NCI-H128 (cell line): ENCODE measurements around the gene FASN.
"Not testable (repeated sequence)": the region's sequence is repeated elsewhere in the genome, so short reads cannot be mapped to it uniquely, and the experiment has no call there.

ENCODE experiments used
- DNase-seq: peaks from one replicate; lab custom pipeline; 2025; ENCODE audit not compliant: unreplicated experiment; lab: John Stamatoyannopoulos, UW

Gene FASN

DNA sequence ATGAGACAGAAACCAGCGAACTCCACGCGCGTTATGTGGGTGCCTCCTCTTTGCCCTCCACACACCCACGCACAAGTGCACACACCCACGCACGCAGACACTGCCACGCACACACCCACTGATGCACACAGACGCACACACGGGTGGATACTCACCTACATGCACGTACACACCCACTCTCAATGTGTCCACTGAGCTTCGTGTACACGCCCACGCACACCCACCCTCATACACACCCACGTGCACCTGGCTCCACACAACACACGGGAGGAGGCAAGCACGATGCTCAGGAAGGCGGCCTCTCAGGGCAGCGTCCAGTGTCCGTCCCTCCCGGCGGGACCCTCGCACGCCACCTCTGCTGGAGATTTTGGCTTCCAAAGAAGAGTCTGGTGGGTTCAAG is 50.7 kb downstream of the FASN start:
- no peak for DNase-seq

DNA sequence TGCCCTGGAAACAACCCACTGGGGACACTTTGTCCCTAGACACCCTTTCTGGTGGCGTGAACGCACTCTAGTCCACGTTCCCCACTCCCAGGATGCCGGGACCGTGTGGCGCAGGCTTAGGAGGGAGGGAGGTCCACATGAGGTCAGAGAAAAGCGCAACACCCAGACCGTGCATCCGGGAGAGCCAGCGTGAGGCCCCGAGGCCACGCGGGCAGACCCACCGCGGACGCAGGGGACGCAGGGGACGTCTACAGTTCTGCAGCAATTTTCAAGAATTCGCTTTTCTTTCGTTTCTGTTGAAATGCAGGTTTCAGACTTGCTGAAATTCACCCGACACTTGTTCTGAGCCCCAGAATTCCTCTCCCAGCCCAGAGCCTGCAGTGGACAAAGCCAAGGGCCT is 51.1 kb downstream of the FASN start:
- no peak for DNase-seq

DNA sequence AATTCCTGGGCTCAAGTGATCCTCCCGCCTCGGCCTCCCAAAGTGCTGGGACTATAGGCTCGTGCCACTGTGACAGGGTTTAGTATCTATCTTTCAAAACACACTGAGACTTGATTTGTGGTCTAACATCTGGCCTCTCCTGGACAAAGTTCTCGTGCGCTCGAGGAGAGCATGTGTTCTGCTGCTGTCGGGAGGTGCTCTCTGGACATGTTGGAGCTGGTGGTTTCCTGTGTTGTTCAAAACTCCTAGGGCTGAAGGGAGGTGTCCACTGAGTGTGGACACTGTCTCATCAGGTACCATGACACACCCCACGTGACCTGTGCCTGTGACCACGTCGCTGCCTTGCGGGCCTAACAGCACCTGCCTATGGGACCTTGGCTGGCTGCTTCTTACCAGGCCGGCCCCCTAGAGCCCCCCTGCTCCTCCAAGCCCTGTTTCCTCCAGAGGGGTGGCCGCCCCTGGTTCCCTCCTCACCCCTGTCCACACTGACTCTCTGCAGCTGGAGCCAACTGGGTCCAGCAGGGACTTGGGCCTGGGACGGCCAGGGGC is 52.0 kb downstream of the FASN start:
- DNase-seq: no peak

DNA sequence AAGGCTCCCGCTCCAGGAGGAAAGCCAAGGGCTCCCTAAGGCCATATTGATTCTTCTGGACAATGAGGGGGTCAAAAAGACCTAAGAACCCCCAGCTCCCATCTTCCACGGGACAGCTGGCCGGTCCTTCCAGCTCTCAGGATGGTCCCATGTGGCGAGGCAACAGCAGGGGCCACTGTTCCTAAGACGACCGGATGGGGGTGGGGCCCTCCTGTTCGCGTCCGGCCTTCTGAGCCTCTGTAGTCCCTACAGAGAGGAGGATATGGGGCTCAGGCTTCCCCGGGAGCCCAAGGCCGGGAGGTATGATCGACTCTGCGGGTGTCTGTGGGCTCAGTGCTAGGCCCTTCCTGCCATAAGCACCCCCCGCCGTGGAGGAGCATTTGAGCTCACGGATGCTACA is 54.5 kb downstream of the FASN start:
- DNase-seq: no peak

DNA sequence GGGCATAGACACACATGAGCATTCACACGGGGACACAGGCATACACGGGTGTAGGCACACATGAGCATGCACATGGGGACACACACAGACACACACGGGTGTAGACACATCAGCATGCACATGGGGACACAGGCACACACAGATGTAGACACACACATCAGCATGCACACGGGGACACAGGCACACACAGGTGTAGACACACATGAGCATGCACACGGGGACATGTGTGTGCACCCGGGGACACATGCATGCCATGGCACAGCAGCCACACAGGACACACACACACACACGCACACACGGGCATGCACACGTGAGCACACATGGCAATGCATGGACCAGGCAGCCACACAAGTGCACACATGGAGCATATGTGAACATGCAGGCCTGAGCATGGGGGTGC is 55.4 kb downstream of the FASN start:
- DNase-seq: no peak

DNA sequence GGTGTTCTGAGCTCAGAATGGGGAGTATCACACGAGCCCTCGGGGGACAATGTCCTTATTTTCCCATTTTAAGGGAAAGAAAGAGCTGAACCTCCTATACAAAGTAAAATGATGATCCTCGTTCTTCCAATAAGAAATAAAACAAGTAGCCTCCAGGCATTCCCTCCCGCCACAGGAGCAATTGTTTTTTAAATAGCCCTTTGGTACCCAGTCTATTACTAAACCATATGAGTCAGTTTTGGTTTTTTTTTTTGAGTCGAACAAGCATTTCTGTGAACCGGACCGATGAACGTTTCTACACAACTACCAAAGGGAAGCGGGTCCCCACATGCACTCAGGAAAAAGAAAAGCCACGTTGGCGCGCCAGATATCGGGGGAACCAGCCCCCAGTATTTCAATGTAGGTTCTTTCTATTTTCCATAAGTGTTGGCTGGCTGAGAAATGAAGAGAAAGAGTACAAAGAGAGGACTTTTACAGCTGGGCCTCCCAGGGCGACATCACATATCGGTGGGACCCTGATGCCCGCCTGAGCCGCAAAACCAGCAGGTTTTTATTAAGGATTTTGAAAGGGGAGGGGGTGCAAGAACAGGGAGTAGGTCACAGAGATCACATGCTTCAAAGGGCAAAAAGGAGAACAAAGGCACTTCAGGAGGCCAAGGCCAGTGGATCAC is 56.8 kb downstream of the FASN start:
- no peak for DNase-seq

DNA sequence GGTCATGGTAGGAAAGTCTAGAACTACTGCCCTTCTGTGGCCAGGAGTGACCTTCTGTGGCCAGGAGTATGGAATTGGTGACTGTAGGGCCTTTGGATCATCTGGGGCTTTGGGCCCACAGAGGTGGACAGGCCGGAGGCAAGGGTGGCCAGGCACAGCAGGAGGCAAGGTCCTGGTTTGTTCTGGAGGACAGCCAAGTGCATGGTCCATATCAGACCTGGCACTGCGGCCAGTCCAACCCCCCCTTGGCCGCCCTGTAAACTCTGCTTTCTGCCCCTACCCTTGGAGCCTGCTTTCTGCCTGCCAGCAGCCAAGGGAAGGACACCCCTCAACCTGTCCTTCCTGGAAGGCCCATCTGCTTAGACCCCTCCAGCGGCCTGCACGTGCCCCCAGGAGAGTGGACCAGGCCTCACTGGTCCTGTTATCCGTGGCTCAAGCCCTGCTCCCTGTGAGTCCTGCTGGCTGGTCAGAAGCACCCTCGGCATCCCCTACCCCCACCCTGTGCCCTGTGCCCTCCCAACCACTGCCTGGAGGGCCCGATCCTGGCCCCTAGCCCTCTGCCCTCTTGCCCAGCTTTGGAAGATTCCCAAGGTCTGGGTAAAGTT is 58.2 kb downstream of the FASN start:
- DNase-seq: no peak

DNA sequence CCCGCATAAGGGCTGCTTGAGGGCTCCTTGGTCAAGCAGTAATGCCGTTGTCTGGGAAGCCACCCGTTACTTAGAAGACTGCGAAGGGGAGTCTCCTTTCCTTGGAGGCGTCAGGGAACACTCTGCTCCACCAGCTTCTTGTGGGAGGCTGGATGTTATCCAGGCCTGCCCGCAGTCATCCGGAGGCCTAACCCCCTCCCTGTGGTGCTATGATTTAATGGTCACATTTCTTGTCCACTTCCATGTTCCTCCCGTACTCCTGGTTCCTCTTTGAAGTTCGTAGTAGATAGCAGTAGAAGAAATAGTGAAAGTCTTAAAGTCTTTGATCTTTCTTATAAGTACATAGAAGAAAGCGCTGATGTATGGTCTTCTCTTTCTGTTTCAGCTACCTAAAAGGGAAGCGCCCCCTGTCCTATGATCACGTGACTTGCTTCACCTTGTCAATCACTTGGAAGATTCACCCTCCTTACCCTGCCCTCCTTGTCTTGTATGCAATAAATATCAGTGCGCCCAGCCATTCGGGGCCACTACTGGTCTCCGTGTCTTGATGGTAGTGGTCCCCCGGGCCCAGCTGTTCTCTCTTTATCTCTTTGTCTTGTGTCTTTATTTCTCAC is 59.1 kb downstream of the FASN start:
- not testable (repeated sequence) for DNase-seq

DNA sequence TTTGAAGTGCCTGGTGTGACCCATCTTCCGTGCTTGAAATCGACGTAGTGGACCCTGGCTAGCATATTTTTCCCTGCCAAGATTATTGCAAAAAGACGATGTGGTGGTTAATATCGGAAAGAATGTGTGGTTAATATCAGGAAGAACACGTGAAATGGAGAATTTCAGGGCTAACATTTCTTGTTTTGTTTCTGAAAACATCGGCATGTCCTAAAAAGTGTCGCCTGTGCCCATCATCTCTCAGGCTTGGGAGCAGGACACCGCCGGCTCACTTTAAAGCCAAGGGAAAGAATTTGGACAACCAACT is 60.2 kb downstream of the FASN start:
- no peak for DNase-seq

DNA sequence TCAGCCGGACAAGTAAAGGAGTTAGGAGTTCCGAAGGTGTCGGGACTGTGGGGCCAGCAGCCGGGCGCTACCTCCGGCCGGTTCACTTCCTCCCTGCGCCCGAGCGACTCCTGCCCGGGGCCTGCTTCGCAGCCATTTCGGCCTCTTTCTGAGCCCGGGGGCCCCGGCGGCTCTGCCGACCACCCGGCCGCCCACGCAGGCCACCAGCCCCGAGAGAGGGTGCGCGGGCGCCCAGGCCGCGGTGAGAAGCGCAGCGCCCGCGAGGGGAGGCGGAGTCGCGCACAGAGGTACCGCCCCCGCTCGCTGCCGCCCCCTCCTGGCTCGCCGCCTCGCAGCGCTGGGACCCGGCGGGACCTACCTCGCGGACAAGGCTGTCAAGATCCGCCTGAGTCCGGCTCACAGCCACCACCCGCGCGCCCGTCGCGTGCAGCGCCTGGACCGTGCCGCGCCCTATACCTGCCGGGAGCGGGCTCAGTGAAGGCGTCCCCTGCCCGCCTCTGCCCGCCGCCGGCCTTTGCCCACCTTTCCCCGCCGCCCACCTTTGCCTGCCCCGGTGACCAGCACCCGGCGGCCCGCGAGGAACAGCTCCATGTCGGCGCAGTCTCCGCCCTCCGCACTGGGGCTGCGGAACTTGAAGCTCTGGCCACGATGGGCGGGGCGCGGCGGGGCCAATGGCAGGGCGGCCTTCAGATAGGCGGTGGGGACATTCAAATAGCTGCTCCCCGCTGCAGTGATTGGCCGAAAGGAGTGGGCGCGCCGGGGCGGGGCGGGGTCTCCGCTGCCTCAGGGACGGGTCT is 60.7 kb downstream of the FASN start, which contains the start of gene DCXR:
TSS of gene DCXR (minus strand) at position 606 of the 797 bp plus-strand sequence. CDS start at position 591, 15 bp downstream.
- peak; percentile 73 for DNase-seq

DNA sequence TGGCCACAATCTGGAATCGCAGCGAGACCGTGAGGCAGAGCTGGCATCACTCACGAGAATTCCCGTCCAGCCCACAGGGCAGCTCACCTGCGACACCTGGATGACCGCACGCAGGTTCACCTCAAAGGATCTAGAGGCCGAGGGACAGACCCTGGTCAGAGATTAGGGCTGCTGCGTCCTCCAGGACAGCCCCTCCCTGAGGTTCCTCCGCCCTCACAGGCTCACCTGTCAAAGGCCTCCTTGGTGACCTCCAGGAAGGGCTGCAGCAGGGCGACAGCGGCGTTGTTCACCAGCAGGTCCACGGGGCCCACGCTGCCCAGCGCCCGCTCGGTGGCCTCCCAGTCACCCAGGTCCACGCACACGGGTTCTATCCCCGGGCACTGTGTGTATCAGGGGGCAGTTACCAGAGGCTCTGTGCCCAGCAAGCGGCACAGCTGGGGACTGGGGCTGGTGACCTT is 61.4 kb downstream of the FASN start:
- DNase-seq: no peak

DNA sequence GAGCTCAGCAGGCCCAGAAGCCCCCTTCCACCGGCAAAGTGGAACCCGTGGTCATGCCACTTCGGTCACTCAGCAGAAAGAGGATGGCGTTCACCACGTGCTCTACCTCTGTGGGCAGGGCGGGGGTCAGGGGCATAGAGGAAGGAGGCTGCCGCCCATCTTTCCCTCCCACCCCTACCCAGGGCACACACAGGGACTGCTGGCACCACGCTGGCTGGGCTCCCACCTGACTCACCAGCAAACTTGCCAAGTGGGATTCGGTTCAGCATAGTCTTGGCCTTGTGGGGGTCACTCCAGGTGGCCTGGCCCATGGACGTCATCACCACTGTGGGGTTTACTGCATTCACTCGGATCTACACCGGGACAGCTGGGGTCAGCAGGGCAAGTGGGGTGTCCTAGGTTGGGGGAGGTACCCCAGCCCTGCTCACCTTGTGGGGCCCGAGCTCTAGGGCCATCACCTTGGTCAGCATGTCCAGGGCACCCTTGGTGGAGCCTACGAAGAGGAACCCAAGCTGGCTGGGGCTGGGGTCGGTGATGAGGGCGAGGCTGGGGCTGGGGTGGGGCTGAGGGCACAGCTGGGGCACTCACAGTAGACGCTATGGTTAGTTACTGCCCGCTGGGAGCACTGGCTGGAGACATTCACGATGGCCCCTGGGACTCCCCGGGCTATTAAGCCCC is 61.9 kb downstream of the FASN start:
- DNase-seq: no peak

DNA sequence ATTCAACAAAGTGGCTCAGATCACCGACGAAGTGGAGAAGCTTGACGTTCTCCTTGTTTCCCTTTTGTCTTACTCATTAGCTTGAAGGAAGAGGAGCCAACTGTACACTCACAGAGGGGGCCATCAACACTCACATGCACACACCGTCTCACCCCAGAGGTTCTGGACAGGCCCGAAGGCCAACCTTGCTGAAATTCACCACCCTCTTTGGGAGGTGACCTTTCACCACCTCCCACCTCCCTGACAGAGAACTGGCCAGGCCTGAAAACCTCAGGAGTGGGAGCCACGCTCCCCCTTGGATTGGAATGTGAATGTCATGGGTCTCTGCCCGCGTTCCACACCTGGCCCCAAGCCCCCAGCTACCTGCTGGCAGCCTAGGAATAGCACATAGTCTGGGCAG is 62.5 kb downstream of the FASN start:
- DNase-seq: no peak

DNA sequence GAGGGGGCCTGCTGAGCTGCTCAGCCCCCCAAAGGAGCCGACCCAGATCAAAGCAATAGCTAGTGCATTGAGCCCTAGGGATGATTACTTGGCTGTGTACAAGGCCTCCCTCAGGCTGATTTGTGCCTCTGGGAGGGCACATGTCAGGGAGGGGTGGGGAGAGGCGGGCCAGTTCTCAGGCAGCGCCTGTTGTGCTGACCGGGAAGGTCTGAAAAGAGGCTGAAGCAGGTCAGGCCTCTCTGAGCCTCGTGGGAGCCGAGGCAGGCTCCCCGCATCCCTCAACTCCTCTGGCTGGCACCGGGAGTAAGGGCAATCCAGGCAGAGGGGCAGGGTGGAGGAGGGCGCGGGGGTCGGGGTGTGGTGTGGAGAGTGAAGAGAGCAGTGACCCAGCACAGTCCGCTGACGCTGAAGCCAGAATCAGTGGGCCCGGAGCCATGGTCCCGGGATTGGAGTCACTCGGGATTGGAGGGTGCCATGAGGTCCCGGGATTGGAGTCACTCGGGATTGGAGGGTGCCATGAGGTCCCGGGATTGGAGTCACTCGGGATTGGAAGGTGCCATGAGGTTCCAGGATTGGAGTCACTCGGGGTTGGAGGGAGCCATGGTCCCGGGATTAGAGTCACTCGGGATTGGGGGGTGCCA is 63.5 kb downstream of the FASN start:
- no peak for DNase-seq

DNA sequence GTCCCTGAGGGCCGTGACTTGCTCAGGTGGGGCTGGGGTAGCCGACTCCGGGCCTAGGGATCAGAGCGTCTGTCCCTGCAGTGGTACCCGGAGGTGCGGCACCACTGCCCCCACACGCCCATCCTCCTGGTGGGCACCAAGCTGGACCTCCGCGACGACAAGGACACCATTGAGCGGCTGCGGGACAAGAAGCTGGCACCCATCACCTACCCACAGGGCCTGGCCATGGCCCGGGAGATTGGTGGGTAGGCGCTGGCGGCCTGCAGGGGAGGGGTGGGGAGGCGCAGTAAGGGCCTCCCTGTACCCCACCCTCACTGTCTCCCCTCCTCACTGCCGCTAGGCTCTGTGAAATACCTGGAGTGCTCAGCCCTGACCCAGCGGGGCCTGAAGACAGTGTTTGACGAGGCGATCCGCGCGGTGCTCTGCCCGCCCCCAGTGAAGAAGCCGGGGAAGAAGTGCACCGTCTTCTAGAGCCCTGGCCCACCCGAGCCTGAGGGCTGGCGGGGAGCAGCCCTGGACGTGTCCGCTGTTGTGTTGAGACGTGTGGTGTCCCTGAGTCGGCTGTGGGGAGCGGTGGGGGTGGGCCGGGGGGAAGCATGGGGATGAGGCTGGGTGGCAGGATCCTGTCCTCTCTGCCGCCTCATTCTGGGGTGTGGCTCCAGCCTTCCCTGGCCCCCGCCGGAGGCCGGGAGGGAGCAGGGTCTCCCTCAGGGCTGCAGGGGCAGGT is 64.5 kb downstream of the FASN start:
- DNase-seq: no peak

DNA sequence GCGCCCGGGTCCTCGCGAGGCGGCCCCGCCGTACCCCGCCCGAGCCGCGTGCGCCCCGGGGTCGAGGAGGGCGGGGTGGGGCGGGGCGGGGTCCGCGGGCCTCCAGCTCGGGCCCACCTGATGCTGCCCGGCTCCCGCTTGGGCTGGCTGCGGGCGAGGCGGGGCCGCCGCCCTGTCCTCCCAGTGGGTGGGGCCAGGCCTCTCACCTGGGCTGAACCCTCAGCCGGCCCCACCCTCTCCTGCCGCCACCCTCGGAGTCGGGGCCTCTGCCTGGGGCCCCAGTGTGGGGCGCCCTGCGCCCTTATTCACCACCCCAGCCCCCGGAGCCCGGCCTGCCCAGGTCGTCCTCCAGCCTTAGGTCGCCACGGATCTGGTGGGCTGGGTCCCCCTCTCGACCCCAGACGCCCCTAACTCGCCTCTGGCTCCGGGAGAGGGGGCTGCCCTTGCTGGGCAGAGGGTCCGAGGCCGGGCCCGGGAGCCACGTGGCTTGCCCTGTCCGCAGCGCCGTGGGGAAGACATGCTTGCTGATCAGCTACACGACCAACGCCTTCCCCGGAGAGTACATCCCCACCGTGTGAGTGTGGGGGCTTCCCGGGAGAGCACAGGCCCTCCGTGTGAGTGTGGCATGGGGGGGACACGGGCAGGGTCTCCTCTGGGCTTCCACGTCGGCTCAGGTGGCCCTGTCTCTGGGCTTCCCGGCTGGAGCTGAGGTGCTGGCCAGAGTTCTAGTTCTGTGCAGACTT is 66.0 kb downstream of the FASN start:
- DNase-seq: no peak

DNA sequence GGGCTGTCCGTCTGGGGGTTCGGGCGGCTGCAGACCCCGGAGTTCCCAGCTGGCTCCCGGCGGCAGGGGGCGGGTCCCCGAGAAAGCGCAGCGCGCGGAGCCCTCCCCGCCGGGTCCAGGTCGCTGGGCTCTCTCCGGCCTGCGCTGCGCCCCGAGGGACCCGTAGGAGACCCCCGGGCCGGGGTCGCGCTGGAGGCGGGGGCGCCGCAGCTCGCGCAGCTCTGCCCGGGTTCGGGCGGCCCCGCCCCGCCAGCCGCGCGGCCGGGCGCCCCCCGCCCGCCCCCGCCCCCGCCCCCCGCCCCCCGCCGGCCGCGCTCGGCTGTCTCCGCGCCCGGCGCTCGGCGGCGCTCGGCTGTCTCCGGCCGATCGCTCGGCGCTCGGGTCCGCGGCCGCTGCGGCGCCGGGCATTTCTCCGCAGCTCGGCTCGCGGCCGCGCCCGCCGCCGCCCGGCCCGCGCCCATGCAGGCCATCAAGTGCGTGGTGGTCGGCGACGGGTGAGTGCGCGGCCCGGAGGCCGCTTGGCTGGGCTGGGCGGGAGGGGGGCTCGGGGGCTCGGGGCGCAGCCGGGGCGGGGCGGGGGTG is 66.6 kb downstream of the FASN start, which contains the start of gene RAC3:
TSS of gene RAC3 (plus strand) at position 376 of the 582 bp plus-strand sequence. CDS start at position 460, 84 bp downstream.
- DNase-seq: no peak

DNA sequence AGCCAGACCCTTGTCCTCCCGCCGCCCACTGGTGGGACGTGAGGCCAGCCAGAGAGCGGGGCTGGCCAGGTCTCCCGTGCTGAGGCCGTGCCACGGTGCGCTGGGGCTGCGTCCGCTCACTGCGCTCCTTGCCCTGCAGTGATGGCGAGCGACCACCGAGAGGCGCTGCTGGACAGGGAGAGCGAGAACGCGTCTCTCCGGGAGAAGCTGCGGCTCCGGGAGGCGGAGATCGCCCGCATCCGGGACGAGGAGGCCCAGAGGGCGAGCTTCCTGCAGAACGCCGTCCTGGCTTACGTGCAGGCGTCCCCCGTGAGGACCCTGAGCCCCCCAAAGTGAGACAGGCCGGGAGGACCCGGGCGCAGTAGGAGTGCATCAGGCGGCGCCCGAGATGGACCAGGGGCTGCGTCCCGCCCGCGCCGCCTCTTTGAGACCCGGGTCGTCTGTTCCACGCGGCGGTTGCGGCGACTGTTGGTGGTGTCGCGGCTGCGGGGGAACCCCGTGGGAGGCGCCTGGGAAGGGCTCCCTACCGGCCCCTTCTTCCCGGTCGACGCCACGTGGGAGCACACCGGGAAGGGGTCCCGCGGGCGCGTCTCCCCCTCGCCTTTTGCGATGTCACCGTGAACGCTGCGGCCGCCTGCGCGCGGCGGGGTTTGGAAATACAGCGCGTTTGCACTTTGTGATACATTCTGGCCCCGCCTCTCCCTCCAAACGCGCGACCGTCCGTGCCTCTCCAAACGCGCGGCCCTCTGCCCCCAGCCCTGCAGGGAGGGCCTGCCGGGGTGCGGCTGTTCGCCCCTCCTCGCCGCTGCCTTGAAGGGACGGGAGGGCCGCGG is 67.3 kb downstream of the FASN start:
- DNase-seq: peak; percentile 56
